SK-N-MC (cell line): Measurements from ENCODE around the gene EPB41.

ENCODE experiments used
- EZH2 ChIP-seq: fragments of 200-600 bp; sonication (generic); IDR thresholded peaks from one replicate; pipeline ENCODE4 v1.6.1; 2017; ENCODE audit warnings: antibody characterized with exemption
- FOXP2 ChIP-seq: optimal IDR thresholded peaks from 2 replicates; pipeline ENCODE3; 2011; ENCODE audit warnings: mild to moderate bottlenecking, moderate library complexity; ENCODE audit not compliant: insufficient read depth; ENCODE audit errors: extremely low read length, control extremely low read depth
- POLR2AphosphoS5 ChIP-seq: IDR thresholded peaks from 2 replicates; pipeline ENCODE4 v1.6.1; 2012; ENCODE audit warnings: mild to moderate bottlenecking, low read depth, low read length, borderline replicate concordance

- no peak for TF ChIP-seq POLR2AphosphoS5
- no peak for TF ChIP-seq EZH2
- no peak for TF ChIP-seq FOXP2
These were observed 198.5 kb downstream of the EPB41 start for GRCh38 chr1:29112705-29113412.
